ENCODE results near the gene INAVA.
"Not testable (repeated sequence)": the region's sequence is repeated elsewhere in the genome, so short reads cannot be mapped to it uniquely, and the experiment has no call there.

INAVA gene

GRCh38 chr1:200917291-200917817 is 22.7 kb downstream of the INAVA start:
- Histone ChIP-seq H3K4me1 (ENCODE audit: control insufficient read depth, insufficient read depth, low read length) (no peaks in the 10 kb centered on the region), H3K4me3 (ENCODE audit: low read length) (no peak overlapping the region), H3K9me3 (ENCODE audit: control insufficient read depth, insufficient read depth, low read length) (no peaks in the 10 kb centered on the region), H3K36me3 (ENCODE audit: control insufficient read depth, insufficient read depth, low read length) (peaks cover 8% of the 10 kb centered on the region), H3K27me3 (ENCODE audit: control insufficient read depth, insufficient read depth, low read length) (no peaks in the 10 kb centered on the region), H3K27ac (ENCODE audit: low read length) (no peak overlapping the region)
- no CpG with 5 or more reads among the region's 7 CpGs for WGBS (ENCODE audit: insufficient coverage, insufficient read length)
- DNase-seq (ENCODE audit: low read depth, low spot score): no peak

- DNase-seq (ENCODE audit: low read depth, low spot score): no peak
- Histone ChIP-seq H3K27me3 (ENCODE audit: control insufficient read depth, insufficient read depth, low read length) (no peaks in the 10 kb centered on the region), H3K4me1 (ENCODE audit: control insufficient read depth, insufficient read depth, low read length) (no peaks in the 10 kb centered on the region), H3K9me3 (ENCODE audit: control insufficient read depth, insufficient read depth, low read length) (no peaks in the 10 kb centered on the region), H3K36me3 (ENCODE audit: control insufficient read depth, insufficient read depth, low read length) (peaks cover 3% of the 10 kb centered on the region), H3K4me3 (ENCODE audit: low read length) (no peak overlapping the region), H3K27ac (ENCODE audit: low read length) (no peak overlapping the region)
- no CpG with 5 or more reads among the region's 3 CpGs for WGBS (ENCODE audit: insufficient coverage, insufficient read length)
These were observed 23.3 kb downstream of the INAVA start for GRCh38 chr1:200918006-200918405.

DNA sequence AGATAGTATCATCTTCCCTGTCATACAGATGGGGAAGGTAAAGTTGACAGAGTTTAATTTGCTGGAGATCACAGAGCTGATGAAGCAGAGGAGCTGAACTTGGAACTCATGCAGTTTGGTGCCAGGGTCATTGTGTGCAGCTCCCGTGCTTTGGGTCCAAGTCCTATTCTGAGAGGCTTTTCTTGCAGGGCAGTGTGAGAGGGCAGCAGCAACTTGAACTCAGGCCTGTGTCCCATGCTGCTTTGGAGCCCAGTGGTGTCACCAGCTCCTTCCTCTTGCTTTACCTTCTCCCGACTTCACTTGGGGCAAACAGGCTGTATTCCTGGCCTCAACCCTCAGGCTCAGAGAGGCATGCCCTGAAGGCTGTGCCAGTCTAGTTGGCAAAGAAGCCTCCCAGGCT is 24.7 kb downstream of the INAVA start:
- H3K27ac ChIP-seq (ENCODE audit: low read length): no peak overlapping the region
- no peaks in the 10 kb centered on the region for H3K9me3 ChIP-seq (ENCODE audit: control insufficient read depth, insufficient read depth, low read length)
- H3K27me3 ChIP-seq (ENCODE audit: control insufficient read depth, insufficient read depth, low read length): no peaks in the 10 kb centered on the region
- H3K36me3 ChIP-seq (ENCODE audit: control insufficient read depth, insufficient read depth, low read length): no peaks in the 10 kb centered on the region; the same call in 1 of the 2 replicates
- no peak for DNase-seq (ENCODE audit: low read depth, low spot score)
- no peak overlapping the region for H3K4me3 ChIP-seq (ENCODE audit: low read length)
- no CpG with 5 or more reads among the region's 2 CpGs for WGBS (ENCODE audit: insufficient coverage, insufficient read length)
- no peaks in the 10 kb centered on the region for H3K4me1 ChIP-seq (ENCODE audit: control insufficient read depth, insufficient read depth, low read length)

DNA sequence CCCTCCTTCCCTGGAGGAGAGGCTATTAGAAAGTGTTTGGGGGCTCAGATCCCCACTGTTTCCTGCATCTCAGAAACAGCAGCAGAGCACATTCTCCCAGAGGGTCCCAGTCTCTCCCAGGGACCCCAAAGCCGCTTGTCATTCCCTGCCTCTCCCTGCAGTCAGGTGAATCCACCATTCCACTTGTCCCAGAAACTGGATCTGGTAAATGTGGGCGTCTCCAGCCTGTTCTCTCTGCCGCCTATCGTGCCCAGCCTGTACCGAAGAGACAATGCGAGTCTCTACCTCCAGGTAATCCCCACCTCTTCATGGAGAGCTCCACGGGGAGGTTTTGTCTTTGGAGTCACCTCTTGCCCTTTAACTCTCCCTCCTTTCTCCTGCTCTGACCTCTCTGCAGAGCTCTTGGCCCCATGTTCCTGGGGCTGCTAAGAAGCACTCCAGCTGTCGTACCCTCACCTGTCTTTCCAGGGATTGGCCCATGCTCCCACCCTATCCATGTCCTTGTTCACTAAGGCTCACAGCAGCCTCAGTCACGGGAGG is 26.9 kb downstream of the INAVA start:
- no peak for DNase-seq (ENCODE audit: low read depth, low spot score)
- Histone ChIP-seq H3K9me3 (ENCODE audit: control insufficient read depth, insufficient read depth, low read length) (no peaks in the 10 kb centered on the region), H3K36me3 (ENCODE audit: control insufficient read depth, insufficient read depth, low read length) (no peaks in the 10 kb centered on the region; the same call in 1 of the 2 replicates), H3K4me1 (ENCODE audit: control insufficient read depth, insufficient read depth, low read length) (no peaks in the 10 kb centered on the region), H3K4me3 (ENCODE audit: low read length) (no peak overlapping the region), H3K27me3 (ENCODE audit: control insufficient read depth, insufficient read depth, low read length) (no peaks in the 10 kb centered on the region), H3K27ac (ENCODE audit: low read length) (no peak overlapping the region)
- no CpG with 5 or more reads among the region's 9 CpGs for WGBS (ENCODE audit: insufficient coverage, insufficient read length)

DNA sequence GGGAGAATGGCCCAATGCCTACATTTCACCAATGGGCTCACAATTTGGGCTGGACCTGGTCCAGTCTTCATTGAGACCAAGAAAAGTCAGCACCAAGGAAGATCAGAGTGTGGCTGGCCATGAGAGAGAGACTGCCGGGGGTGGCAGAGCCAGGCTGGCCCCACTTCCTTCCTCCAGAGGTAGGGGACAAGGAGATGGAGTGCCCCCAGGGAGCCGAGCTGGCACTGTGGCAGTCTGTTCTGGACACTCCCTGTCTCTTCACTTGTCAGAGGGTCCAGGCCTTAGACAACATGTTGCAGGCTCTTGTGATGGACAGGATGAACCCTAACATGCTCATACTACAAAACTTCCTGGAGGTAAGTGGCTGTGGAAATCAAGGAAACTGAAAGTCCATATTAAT is 27.7 kb downstream of the INAVA start:
- no peak overlapping the region for H3K27ac ChIP-seq (ENCODE audit: low read length)
- WGBS (ENCODE audit: insufficient coverage, insufficient read length): no CpG with 5 or more reads among the region's 2 CpGs
- H3K36me3 ChIP-seq (ENCODE audit: control insufficient read depth, insufficient read depth, low read length): no peaks in the 10 kb centered on the region; the same call in 1 of the 2 replicates
- DNase-seq (ENCODE audit: low read depth, low spot score): no peak
- no peak overlapping the region for H3K4me3 ChIP-seq (ENCODE audit: low read length)
- H3K9me3 ChIP-seq (ENCODE audit: control insufficient read depth, insufficient read depth, low read length): no peaks in the 10 kb centered on the region
- H3K4me1 ChIP-seq (ENCODE audit: control insufficient read depth, insufficient read depth, low read length): no peaks in the 10 kb centered on the region
- no peaks in the 10 kb centered on the region for H3K27me3 ChIP-seq (ENCODE audit: control insufficient read depth, insufficient read depth, low read length)

GRCh38 chr1:200923601-200924000 is 28.9 kb downstream of the INAVA start:
- H3K4me1 ChIP-seq (ENCODE audit: control insufficient read depth, insufficient read depth, low read length): no peaks in the 10 kb centered on the region
- WGBS (ENCODE audit: insufficient coverage, insufficient read length): no CpG with 5 or more reads among the region's 1 CpG
- no peak overlapping the region for H3K4me3 ChIP-seq (ENCODE audit: low read length)
- DNase-seq (ENCODE audit: low read depth, low spot score): no peak
- H3K9me3 ChIP-seq (ENCODE audit: control insufficient read depth, insufficient read depth, low read length): no peaks in the 10 kb centered on the region
- H3K27ac ChIP-seq (ENCODE audit: low read length): no peak overlapping the region
- H3K27me3 ChIP-seq (ENCODE audit: control insufficient read depth, insufficient read depth, low read length): no peaks in the 10 kb centered on the region
- H3K36me3 ChIP-seq (ENCODE audit: control insufficient read depth, insufficient read depth, low read length): no peaks in the 10 kb centered on the region; the same call in 1 of the 2 replicates

GRCh38 chr1:200925831-200926230 is 31.1 kb downstream of the INAVA start:
- Histone ChIP-seq H3K4me3 (ENCODE audit: low read length) (no peak overlapping the region), H3K9me3 (ENCODE audit: control insufficient read depth, insufficient read depth, low read length) (no peaks in the 10 kb centered on the region), H3K27me3 (ENCODE audit: control insufficient read depth, insufficient read depth, low read length) (no peaks in the 10 kb centered on the region), H3K27ac (ENCODE audit: low read length) (no peak overlapping the region), H3K36me3 (ENCODE audit: control insufficient read depth, insufficient read depth, low read length) (no peaks in the 10 kb centered on the region; the same call in 1 of the 2 replicates), H3K4me1 (ENCODE audit: control insufficient read depth, insufficient read depth, low read length) (no peaks in the 10 kb centered on the region)
- no CpG with 5 or more reads among the region's 4 CpGs for WGBS (ENCODE audit: insufficient coverage, insufficient read length)
- DNase-seq (ENCODE audit: low read depth, low spot score): no peak

GRCh38 chr1:200929530-200930278 is 35.0 kb downstream of the INAVA start:
- H3K9me3 ChIP-seq (ENCODE audit: control insufficient read depth, insufficient read depth, low read length): no peaks in the 10 kb centered on the region
- no peaks in the 10 kb centered on the region for H3K4me1 ChIP-seq (ENCODE audit: control insufficient read depth, insufficient read depth, low read length)
- no peak overlapping the region for H3K4me3 ChIP-seq (ENCODE audit: low read length)
- DNase-seq (ENCODE audit: low read depth, low spot score): no peak
- no peaks in the 10 kb centered on the region for H3K27me3 ChIP-seq (ENCODE audit: control insufficient read depth, insufficient read depth, low read length)
- WGBS (ENCODE audit: insufficient coverage, insufficient read length): no CpG with 5 or more reads among the region's 4 CpGs
- no peak overlapping the region for H3K27ac ChIP-seq (ENCODE audit: low read length)
- H3K36me3 ChIP-seq (ENCODE audit: control insufficient read depth, insufficient read depth, low read length): no peaks in the 10 kb centered on the region

DNA sequence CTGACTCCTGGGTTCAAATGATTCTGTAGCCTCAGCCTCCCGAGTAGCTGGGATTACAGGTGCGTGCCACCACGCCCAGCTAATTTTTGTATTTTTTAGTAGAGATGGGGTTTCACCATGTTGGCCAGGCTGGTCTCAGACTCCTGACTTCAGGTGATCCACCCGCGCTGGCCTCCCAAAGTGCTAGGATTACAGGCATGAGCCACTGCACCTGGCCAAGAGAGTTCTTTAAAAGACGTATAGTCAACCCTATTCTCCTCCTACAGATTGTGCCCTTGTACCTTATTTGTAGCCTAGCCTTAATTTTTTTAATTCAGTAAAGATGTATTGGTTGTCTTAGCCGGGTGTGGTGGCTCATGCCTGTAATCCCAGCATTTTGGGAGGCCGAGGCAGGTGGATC is 35.6 kb downstream of the INAVA start:
- not testable (repeated sequence) for H3K27ac ChIP-seq (ENCODE audit: low read length); H3K4me1 ChIP-seq (ENCODE audit: control insufficient read depth, insufficient read depth, low read length); DNase-seq (ENCODE audit: low read depth, low spot score); H3K9me3 ChIP-seq (ENCODE audit: control insufficient read depth, insufficient read depth, low read length); H3K27me3 ChIP-seq (ENCODE audit: control insufficient read depth, insufficient read depth, low read length); H3K36me3 ChIP-seq (ENCODE audit: control insufficient read depth, insufficient read depth, low read length); H3K4me3 ChIP-seq (ENCODE audit: low read length)
- no CpG with 5 or more reads among the region's 8 CpGs for whole genome bisulfite sequencing (ENCODE audit: insufficient coverage, insufficient read length)

- Histone ChIP-seq H3K9me3 (ENCODE audit: control insufficient read depth, insufficient read depth, low read length) (no peaks in the 10 kb centered on the region), H3K27ac (ENCODE audit: low read length) (no peak overlapping the region), H3K36me3 (ENCODE audit: control insufficient read depth, insufficient read depth, low read length) (no peaks in the 10 kb centered on the region), H3K4me1 (ENCODE audit: control insufficient read depth, insufficient read depth, low read length) (no peaks in the 10 kb centered on the region), H3K27me3 (ENCODE audit: control insufficient read depth, insufficient read depth, low read length) (no peaks in the 10 kb centered on the region), H3K4me3 (ENCODE audit: low read length) (no peak overlapping the region)
- DNase-seq (ENCODE audit: low read depth, low spot score): no peak
- no CpG with 5 or more reads among the region's 2 CpGs for WGBS (ENCODE audit: insufficient coverage, insufficient read length)
These were observed 37.1 kb downstream of the INAVA start for GRCh38 chr1:200931776-200932175.

Measured in iPS DF 6.9 (cell line).